NCI-H446 treated with DMSO at 0.1 percent for 48 hours (cell line): ENCODE measurements around the gene SERPINE3.

Experiments
- DNase-seq: peaks from one replicate; lab custom pipeline; 2025; lab: John Stamatoyannopoulos, UW

SERPINE3 gene

GRCh38 chr13:51328488-51328887, 11.0 kb upstream of the SERPINE3 start:
- no peak for DNase-seq

GRCh38 chr13:51329606-51330005, 9.9 kb upstream of the SERPINE3 start:
- no peak for DNase-seq

- DNase-seq: no peak
Observed at GRCh38 chr13:51330791-51331190, 8.7 kb upstream of the SERPINE3 start.

- DNase-seq: no peak
Observed at GRCh38 chr13:51331354-51331861, 8.1 kb upstream of the SERPINE3 start.

- DNase-seq: no peak
Observed at GRCh38 chr13:51332566-51333361, 6.7 kb upstream of the SERPINE3 start.

GRCh38 chr13:51333421-51333820, 6.1 kb upstream of the SERPINE3 start:
- no peak for DNase-seq

GRCh38 chr13:51333826-51334225, 5.7 kb upstream of the SERPINE3 start:
- no peak for DNase-seq

- DNase-seq: no peak
Observed at GRCh38 chr13:51336746-51337145, 2.7 kb upstream of the SERPINE3 start.

- no peak for DNase-seq
Observed at GRCh38 chr13:51339952-51340732, 651 bp downstream of the SERPINE3 start.

GRCh38 chr13:51341232-51341631, 1.7 kb downstream of the SERPINE3 start:
- no peak for DNase-seq

GRCh38 chr13:51341791-51342190, 2.3 kb downstream of the SERPINE3 start:
- no peak for DNase-seq

- no peak for DNase-seq
Observed at GRCh38 chr13:51342706-51343105, 3.2 kb downstream of the SERPINE3 start.

GRCh38 chr13:51343475-51343874, 4.0 kb downstream of the SERPINE3 start:
- no peak for DNase-seq

GRCh38 chr13:51346397-51346796, 6.9 kb downstream of the SERPINE3 start:
- no peak for DNase-seq

- DNase-seq: no peak
Observed at GRCh38 chr13:51347099-51347498, 7.6 kb downstream of the SERPINE3 start.

GRCh38 chr13:51348069-51348967, 8.8 kb downstream of the SERPINE3 start:
- no peak for DNase-seq

GRCh38 chr13:51349016-51349415, 9.5 kb downstream of the SERPINE3 start:
- DNase-seq: no peak

- no peak for DNase-seq
Observed at GRCh38 chr13:51355217-51355616, 15.7 kb downstream of the SERPINE3 start.

GRCh38 chr13:51357928-51358595, 18.6 kb downstream of the SERPINE3 start:
- no peak for DNase-seq

GRCh38 chr13:51359352-51359751, 19.9 kb downstream of the SERPINE3 start:
- DNase-seq: no peak

GRCh38 chr13:51360489-51360888, 21.0 kb downstream of the SERPINE3 start:
- no peak for DNase-seq

- no peak for DNase-seq
Observed at GRCh38 chr13:51361106-51361505, 21.6 kb downstream of the SERPINE3 start.
